K562 (cell line): ENCODE data around the gene CKM. TPM values are rescaled to one million over a fixed set of nuclear protein-coding genes. Genes with fewer than 3 reads are reported as not detected.

Source experiments
- CEBPG ChIP-seq, 3 experiments: fragments of 200-800 bp in 1 of 3; sonication (Bioruptor generic) in 1 of 3; sonication (generic) in 1 of 3; formaldehyde crosslinking in 1 of 3; IDR thresholded peaks in 2 of 3; conservative IDR thresholded peaks in 1 of 3; 2 replicates each; pipeline versions ENCODE4 v1.6.1 to v1.8.0; 2016 to 2022; ENCODE audit warnings: missing compliant biosample characterization in 2 of 3, missing genetic modification characterization in 2 of 3, mild to moderate bottlenecking in 1 of 3, missing genetic modification reagents in 1 of 3
- CHD4 ChIP-seq: fragments of 200-600 bp; sonication (generic); IDR thresholded peaks from 3 replicates; pipeline ENCODE4 v1.6.1; 2012; ENCODE audit warnings: low read depth, mild to moderate bottlenecking, mixed read lengths, low read length, inconsistent platforms; ENCODE audit not compliant: insufficient read depth, insufficient replicate concordance, poor library complexity, severe bottlenecking
- EP300 ChIP-seq: IDR thresholded peaks from 2 replicates; pipeline ENCODE4 v1.6.1; 2012; ENCODE audit warnings: low read length, improper control_type of control experiment
- JUN ChIP-seq, 2 experiments: sonication (generic) in 1 of 2; formaldehyde crosslinking in 1 of 2; IDR thresholded peaks; 2 replicates each; pipeline versions ENCODE4 v1.6.1 to v1.8.0; 2012 to 2022; ENCODE audit warnings: borderline replicate concordance in 2 of 2, mild to moderate bottlenecking in 2 of 2, improper control_type of control experiment in 1 of 2, low read depth in 1 of 2, low read length in 1 of 2, missing genetic modification reagents in 1 of 2
- KDM1A ChIP-seq, 2 experiments: fragments of 450-650 bp; IDR thresholded peaks; 2 replicates each; pipeline ENCODE4 v1.6.1; 2016; ENCODE audit warnings: mild to moderate bottlenecking in 2 of 2
- KLF1 ChIP-seq: fragments of 450-650 bp; IDR thresholded peaks from 2 replicates; pipeline ENCODE4 v1.6.1; 2016; ENCODE audit warnings: missing genetic modification characterization, missing compliant biosample characterization
- L3MBTL2 ChIP-seq: fragments of 450-650 bp; IDR thresholded peaks from 2 replicates; pipeline ENCODE4 v1.6.1; 2016; ENCODE audit warnings: mild to moderate bottlenecking, moderate library complexity
- MYNN ChIP-seq, 2 experiments: sonication (generic); formaldehyde crosslinking in 1 of 2; IDR thresholded peaks; 2 replicates each; pipeline versions ENCODE4 v1.5.0 to v1.6.1; 2016 to 2020; ENCODE audit warnings: antibody characterized with exemption in 1 of 2, missing genetic modification reagents in 1 of 2
- NR2C2 ChIP-seq, 2 experiments: fragments of 200-800 bp in 1 of 2; sonication (Bioruptor generic) in 1 of 2; sonication (generic) in 1 of 2; formaldehyde crosslinking in 1 of 2; IDR thresholded peaks; 2 replicates each; pipeline versions ENCODE4 v1.6.1 to v1.8.0; 2016 to 2022; ENCODE audit warnings: mild to moderate bottlenecking in 1 of 2, missing compliant biosample characterization in 1 of 2, missing genetic modification characterization in 1 of 2, missing genetic modification reagents in 1 of 2
- NR3C1 ChIP-seq: sonication (generic); formaldehyde crosslinking; IDR thresholded peaks from 2 replicates; pipeline ENCODE4 v1.8.1; 2022; ENCODE audit warnings: missing genetic modification reagents
- PHF20 ChIP-seq: fragments of 450-650 bp; IDR thresholded peaks from 2 replicates; pipeline ENCODE4 v1.6.1; 2018; ENCODE audit not compliant: partially characterized antibody
- POLR2B ChIP-seq: fragments of 450-650 bp; IDR thresholded peaks from 2 replicates; pipeline ENCODE4 v1.6.1; 2018; ENCODE audit warnings: low read depth; ENCODE audit not compliant: partially characterized antibody
- SUPT5H ChIP-seq: fragments of 450-650 bp; IDR thresholded peaks from 2 replicates; pipeline ENCODE4 v1.6.1; 2016
- TARDBP ChIP-seq: fragments of 450-650 bp; IDR thresholded peaks from 2 replicates; pipeline ENCODE4 v1.6.1; 2016
- TBP ChIP-seq: optimal IDR thresholded peaks from 2 replicates; pipeline ENCODE3; 2011; ENCODE audit warnings: low read depth, low read length, improper control_type of control experiment
- ZNF133 ChIP-seq: fragments of 250-450 bp; sonication (Bioruptor Pico); IDR thresholded peaks from 2 replicates; pipeline ENCODE4 v1.4.0; 2020; ENCODE audit warnings: mild to moderate bottlenecking
- ZNF197 ChIP-seq: fragments of 200-800 bp; sonication (Bioruptor generic); IDR thresholded peaks from 2 replicates; pipeline ENCODE4 v1.6.1; 2016; ENCODE audit warnings: low read depth, missing genetic modification characterization, missing compliant biosample characterization
- ZNF324 ChIP-seq: fragments of 250-450 bp; sonication (Bioruptor Pico); IDR thresholded peaks from 2 replicates; pipeline ENCODE4 v1.4.0; 2020; ENCODE audit warnings: mild to moderate bottlenecking
- ZNF431 ChIP-seq: sonication (generic); formaldehyde crosslinking; IDR thresholded peaks from 2 replicates; pipeline ENCODE4 v1.8.0; 2022; ENCODE audit warnings: mild to moderate bottlenecking, missing genetic modification reagents
- ZNF551 ChIP-seq: fragments of 250-450 bp; sonication (Bioruptor Pico); IDR thresholded peaks from 2 replicates; pipeline ENCODE4 v1.5.0; 2021; ENCODE audit warnings: mild to moderate bottlenecking, moderate library complexity
- ZNF76 ChIP-seq: fragments of 250-450 bp; sonication (Bioruptor Pico); IDR thresholded peaks from 2 replicates; pipeline ENCODE4 v1.4.0; 2020; ENCODE audit warnings: mild to moderate bottlenecking, moderate library complexity, borderline replicate concordance
- polyA plus RNA-seq, 8 experiments: library from polyadenylated mRNA; depleted of rRNA in 4 of 8; stranded (reverse) in 5 of 8; unstranded in 3 of 8; fragments of >200 nt; fragmentation: Nextera tagmentation in 2 of 8; fragmentation: Illumina TruSeq in 1 of 8; extraction: Ambion mirVana in 2 of 8; extraction: Trizol in 1 of 8; gene quantifications; 2 replicates each; pipeline versions ENCODE4 v1.2.1 to v1.2.3, GENCODE V29; 2011 to 2014; ENCODE audit warnings: inconsistent platforms in 1 of 8, missing spikeins in 1 of 8
- total RNA-seq, 7 experiments: library from RNA; depleted of rRNA in 6 of 7; stranded (reverse); fragments of >200 nt in 6 of 7; fragmentation: Illumina TruSeq in 2 of 7; extraction: Trizol in 2 of 7; gene quantifications; 2 replicates each; pipeline versions ENCODE4 v1.2.1 to v1.2.3, GENCODE V29; 2011 to 2021; ENCODE audit warnings: low replicate concordance in 1 of 7
- TF ChIP-seq, protein P1 (sequence below): sonication (generic); formaldehyde crosslinking; IDR thresholded peaks from 2 replicates; pipeline ENCODE4 v1.9.0; 2022; ENCODE audit warnings: mild to moderate bottlenecking, missing genetic modification reagents
- TF ChIP-seq, protein P2 (sequence below): fragments of 250-450 bp; sonication (Bioruptor Pico); IDR thresholded peaks from 2 replicates; pipeline ENCODE4 v1.5.0; 2022; ENCODE audit warnings: mild to moderate bottlenecking
- TF ChIP-seq, protein P3 (sequence below): fragments of 450-650 bp; IDR thresholded peaks from 2 replicates; pipeline ENCODE4 v1.6.1; 2014; ENCODE audit warnings: low read depth, mild to moderate bottlenecking, moderate library complexity, borderline replicate concordance

CKM gene
- total and polyA plus RNA-seq, 9 of the 15 experiments (the other 6 are each of a cell fraction or from before 2014, with no cell fraction given): 0.06 to 0.17 (median 0.09) TPM; not detected in 4

DNA sequence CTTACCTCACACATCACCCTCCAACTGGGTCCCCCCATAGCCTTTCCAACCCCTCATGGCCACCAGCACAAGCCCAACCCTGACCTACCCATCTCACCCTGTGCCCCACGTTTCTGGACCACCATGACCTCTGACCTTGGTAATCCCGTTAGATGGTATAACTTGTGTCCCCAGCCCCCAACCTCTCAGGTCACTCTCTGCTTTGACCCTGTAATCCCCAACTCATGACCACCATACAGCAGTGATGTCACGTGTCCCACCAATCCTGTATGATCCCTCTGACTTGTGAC is 26.4 kb upstream of the CKM start (continued):
- TF ChIP-seq ZNF76 (no peak), ZNF431 (CRISPR knock-in tag) (no peak), EP300 (no peak), CHD4 (no peak), TBP (no peak), POLR2B (peak; percentile 40), L3MBTL2 (no peak), MYNN (IDR thresholded peaks at IDR 0.05) (no peak), MYNN (CRISPR knock-in tag; IDR thresholded peaks at IDR 0.05) (no peak), ZNF551 (no peak), CEBPG (CRISPR knock-in tag; IDR thresholded peaks at IDR 0.05) (no peak), CEBPG (tag; conservative IDR thresholded peaks at IDR 0.05 in 1 of 2, IDR thresholded peaks at IDR 0.05 in 1 of 2) (no peak), KLF1 (tag) (no peak), KDM1A (IDR thresholded peaks at IDR 0.05) (no peak), ZNF324 (no peak), JUN (IDR thresholded peaks at IDR 0.05; ENCODE audit: borderline replicate concordance, low read depth, low read length) (no peak), JUN (CRISPR knock-in tag; IDR thresholded peaks at IDR 0.05; ENCODE audit: borderline replicate concordance) (no peak), NR2C2 (CRISPR knock-in tag; IDR thresholded peaks at IDR 0.05) (peak; percentile 64; the same call in 1 of the 2 replicates), NR2C2 (tag; IDR thresholded peaks at IDR 0.05) (peak; percentile 26; the same call in 1 of the 2 replicates), SUPT5H (peak; percentile 56; the same call in 1 of the 2 replicates), PHF20 (no peak), ZNF197 (CRISPR knock-in tag) (no peak), ZNF133 (CRISPR knock-in tag) (no peak), NR3C1 (CRISPR knock-in tag) (no peak), TARDBP (no peak)
- TF ChIP-seq, protein P1, sequence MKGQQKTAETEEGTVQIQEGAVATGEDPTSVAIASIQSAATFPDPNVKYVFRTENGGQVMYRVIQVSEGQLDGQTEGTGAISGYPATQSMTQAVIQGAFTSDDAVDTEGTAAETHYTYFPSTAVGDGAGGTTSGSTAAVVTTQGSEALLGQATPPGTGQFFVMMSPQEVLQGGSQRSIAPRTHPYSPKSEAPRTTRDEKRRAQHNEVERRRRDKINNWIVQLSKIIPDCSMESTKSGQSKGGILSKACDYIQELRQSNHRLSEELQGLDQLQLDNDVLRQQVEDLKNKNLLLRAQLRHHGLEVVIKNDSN (CRISPR knock-in tag): 0 out of 2 replicates have a peak, but pooled peaks have one; percentile 12
- TF ChIP-seq, protein P2, sequence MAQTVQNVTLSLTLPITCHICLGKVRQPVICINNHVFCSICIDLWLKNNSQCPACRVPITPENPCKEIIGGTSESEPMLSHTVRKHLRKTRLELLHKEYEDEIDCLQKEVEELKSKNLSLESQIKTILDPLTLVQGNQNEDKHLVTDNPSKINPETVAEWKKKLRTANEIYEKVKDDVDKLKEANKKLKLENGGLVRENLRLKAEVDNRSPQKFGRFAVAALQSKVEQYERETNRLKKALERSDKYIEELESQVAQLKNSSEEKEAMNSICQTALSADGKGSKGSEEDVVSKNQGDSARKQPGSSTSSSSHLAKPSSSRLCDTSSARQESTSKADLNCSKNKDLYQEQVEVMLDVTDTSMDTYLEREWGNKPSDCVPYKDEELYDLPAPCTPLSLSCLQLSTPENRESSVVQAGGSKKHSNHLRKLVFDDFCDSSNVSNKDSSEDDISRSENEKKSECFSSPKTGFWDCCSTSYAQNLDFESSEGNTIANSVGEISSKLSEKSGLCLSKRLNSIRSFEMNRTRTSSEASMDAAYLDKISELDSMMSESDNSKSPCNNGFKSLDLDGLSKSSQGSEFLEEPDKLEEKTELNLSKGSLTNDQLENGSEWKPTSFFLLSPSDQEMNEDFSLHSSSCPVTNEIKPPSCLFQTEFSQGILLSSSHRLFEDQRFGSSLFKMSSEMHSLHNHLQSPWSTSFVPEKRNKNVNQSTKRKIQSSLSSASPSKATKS: no peak
- TF ChIP-seq, protein P3, sequence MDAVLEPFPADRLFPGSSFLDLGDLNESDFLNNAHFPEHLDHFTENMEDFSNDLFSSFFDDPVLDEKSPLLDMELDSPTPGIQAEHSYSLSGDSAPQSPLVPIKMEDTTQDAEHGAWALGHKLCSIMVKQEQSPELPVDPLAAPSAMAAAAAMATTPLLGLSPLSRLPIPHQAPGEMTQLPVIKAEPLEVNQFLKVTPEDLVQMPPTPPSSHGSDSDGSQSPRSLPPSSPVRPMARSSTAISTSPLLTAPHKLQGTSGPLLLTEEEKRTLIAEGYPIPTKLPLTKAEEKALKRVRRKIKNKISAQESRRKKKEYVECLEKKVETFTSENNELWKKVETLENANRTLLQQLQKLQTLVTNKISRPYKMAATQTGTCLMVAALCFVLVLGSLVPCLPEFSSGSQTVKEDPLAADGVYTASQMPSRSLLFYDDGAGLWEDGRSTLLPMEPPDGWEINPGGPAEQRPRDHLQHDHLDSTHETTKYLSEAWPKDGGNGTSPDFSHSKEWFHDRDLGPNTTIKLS: no peak
